HL-60 (cell line): ENCODE results near the gene KSR1.
"Not testable (repeated sequence)": the region's sequence is repeated elsewhere in the genome, so short reads cannot be mapped to it uniquely, and the experiment has no call there.

ENCODE experiments used
- DNase-seq, 2 experiments: peaks; one replicate each; pipeline ENCODE4 v3.0.0-alpha.2; 2010 to 2020; ENCODE audit warnings: low read depth in 1 of 2, low spot score in 1 of 2
- H3K27ac ChIP-seq: fragments of 250-450 bp; sonication (Bioruptor Pico); replicated peaks from 2 replicates; pipeline ENCODE4 v1.5.1; 2020; ENCODE audit warnings: mild to moderate bottlenecking, moderate library complexity
- H3K27me3 ChIP-seq: fragments of 250-450 bp; sonication (Bioruptor Pico); 2 replicates; pipeline ENCODE4 v1.5.1; 2021; ENCODE audit warnings: mild to moderate bottlenecking, moderate library complexity; ENCODE audit not compliant: insufficient read depth, poor library complexity, severe bottlenecking
- H3K4me3 ChIP-seq: replicated peaks from 2 replicates; pipeline ENCODE4 v1.5.1; 2011; ENCODE audit warnings: mild to moderate bottlenecking, control low read depth, low read length; ENCODE audit not compliant: insufficient read depth
- CTCF ChIP-seq: IDR thresholded peaks from one replicate; pipeline ENCODE4 v1.5.1; 2011; ENCODE audit warnings: low read length, control low read depth, inconsistent platforms; ENCODE audit not compliant: insufficient read depth
- GABPA ChIP-seq: IDR thresholded peaks from 2 replicates; pipeline ENCODE4 v1.6.1; 2012; ENCODE audit warnings: low read depth
- POLR2AphosphoS5 ChIP-seq: IDR thresholded peaks from 2 replicates; pipeline ENCODE4 v1.6.1; 2012; ENCODE audit warnings: low read depth
- REST ChIP-seq: IDR thresholded peaks from 2 replicates; pipeline ENCODE4 v1.6.1; 2012; ENCODE audit warnings: low read depth; ENCODE audit not compliant: insufficient replicate concordance
- SPI1 ChIP-seq: IDR thresholded peaks from 2 replicates; pipeline ENCODE4 v1.6.1; 2012; ENCODE audit warnings: low read depth, mild to moderate bottlenecking, borderline replicate concordance

The KSR1 gene

GRCh38 chr17:27640790-27641189, 184.5 kb downstream of the KSR1 start:
- Histone ChIP-seq H3K27ac (no peak overlapping the region), H3K4me3 (no peak overlapping the region), H3K27me3 (no peaks in the 10 kb centered on the region)
- TF ChIP-seq GABPA (no peak), SPI1 (no peak), CTCF (no peak), POLR2AphosphoS5 (no peak), REST (no peak)
- DNase-seq = no peak

- TF ChIP-seq CTCF = no peak
- TF ChIP-seq POLR2AphosphoS5 = no peak
- TF ChIP-seq SPI1 = no peak
- no peak for TF ChIP-seq GABPA
- no peak for TF ChIP-seq REST
- Histone ChIP-seq H3K27ac (no peak overlapping the region), H3K27me3 (no peaks in the 10 kb centered on the region), H3K4me3 (no peak overlapping the region)
- no peak for DNase-seq
Observed at GRCh38 chr17:27644586-27644985, 188.3 kb downstream of the KSR1 start.

- H3K27me3 ChIP-seq, H3K27ac ChIP-seq, DNase-seq, H3K4me3 ChIP-seq: not testable (repeated sequence)
Observed at GRCh38 chr17:27645621-27646020, 189.4 kb downstream of the KSR1 start.

- DNase-seq = no peak
- Histone ChIP-seq H3K27me3 (no peaks in the 10 kb centered on the region), H3K4me3 (no peak overlapping the region), H3K27ac (no peak overlapping the region)
- TF ChIP-seq SPI1 (no peak), POLR2AphosphoS5 (no peak), GABPA (no peak), REST (no peak), CTCF (no peak)
Observed at GRCh38 chr17:27646232-27646631, 190.0 kb downstream of the KSR1 start.
